HFF-Myc (cell line): ENCODE measurements around the gene MEIS2.

Experiments used
- DNase-seq: peaks from one replicate; pipeline ENCODE4 v3.0.0-alpha.2; 2011; ENCODE audit warnings: low read depth; ENCODE audit errors: extremely low read depth
- H3K4me3 ChIP-seq: replicated peaks from 2 replicates; pipeline ENCODE4 v1.5.1; 2011; ENCODE audit warnings: low read depth, mild to moderate bottlenecking, control low read depth, low read length
- CTCF ChIP-seq: IDR thresholded peaks from 2 replicates; pipeline ENCODE4 v1.5.1; 2012; ENCODE audit warnings: mild to moderate bottlenecking, low read depth, low read length, control low read depth; ENCODE audit errors: missing control alignments

MEIS2 gene

GRCh38 chr15:36924034-36924433 lies 176.3 kb downstream of the MEIS2 start:
- DNase-seq, result no peak
- TF ChIP-seq CTCF, result no peak

GRCh38 chr15:36921484-36922091 lies 178.8 kb downstream of the MEIS2 start:
- no peak overlapping the region for H3K4me3 ChIP-seq
- DNase-seq, result no peak
- no peak for TF ChIP-seq CTCF

More at GRCh38 chr15:36924034-36924433, 176.3 kb downstream of the MEIS2 start:
- no peak overlapping the region for H3K4me3 ChIP-seq

- DNase-seq, result no peak
- no peak overlapping the region for H3K4me3 ChIP-seq
- no peak for TF ChIP-seq CTCF
Measured at GRCh38 chr15:36917411-36918267, 182.7 kb downstream of the MEIS2 start.

- no peak for TF ChIP-seq CTCF
- no peak for DNase-seq
- H3K4me3 ChIP-seq, result no peak overlapping the region
Measured at GRCh38 chr15:36914960-36915808, 185.2 kb downstream of the MEIS2 start.

- no peak for TF ChIP-seq CTCF
- no peak overlapping the region for H3K4me3 ChIP-seq
- DNase-seq, result no peak
Measured at GRCh38 chr15:36914466-36914865, 185.9 kb downstream of the MEIS2 start.

- H3K4me3 ChIP-seq, result no peak overlapping the region
- no peak for DNase-seq
- no peak for TF ChIP-seq CTCF
Measured at GRCh38 chr15:36912311-36912712, 188.0 kb downstream of the MEIS2 start.
